Prostate gland (tissue), 2 donors: ENCODE measurements around the gene ABHD17C.

Source experiments
- POLR2A ChIP-seq: fragments of 450-650 bp; IDR thresholded peaks from one replicate; pipeline ENCODE4 v1.6.1; 2016; ENCODE audit warnings: antibody characterized with exemption, mild to moderate bottlenecking
- TF ChIP-seq, protein P1 (sequence below), 4 experiments: fragments of 200-600 bp in 2 of 4; fragments of 450-650 bp in 2 of 4; sonication (generic) in 2 of 4; IDR thresholded peaks; 1 replicate in 3 of 4; 2 replicates in 1 of 4; pipeline ENCODE4 v1.5.1; 2016 to 2019; ENCODE audit warnings: antibody characterized with exemption in 4 of 4, mild to moderate bottlenecking in 2 of 4, moderate library complexity in 2 of 4

DNA sequence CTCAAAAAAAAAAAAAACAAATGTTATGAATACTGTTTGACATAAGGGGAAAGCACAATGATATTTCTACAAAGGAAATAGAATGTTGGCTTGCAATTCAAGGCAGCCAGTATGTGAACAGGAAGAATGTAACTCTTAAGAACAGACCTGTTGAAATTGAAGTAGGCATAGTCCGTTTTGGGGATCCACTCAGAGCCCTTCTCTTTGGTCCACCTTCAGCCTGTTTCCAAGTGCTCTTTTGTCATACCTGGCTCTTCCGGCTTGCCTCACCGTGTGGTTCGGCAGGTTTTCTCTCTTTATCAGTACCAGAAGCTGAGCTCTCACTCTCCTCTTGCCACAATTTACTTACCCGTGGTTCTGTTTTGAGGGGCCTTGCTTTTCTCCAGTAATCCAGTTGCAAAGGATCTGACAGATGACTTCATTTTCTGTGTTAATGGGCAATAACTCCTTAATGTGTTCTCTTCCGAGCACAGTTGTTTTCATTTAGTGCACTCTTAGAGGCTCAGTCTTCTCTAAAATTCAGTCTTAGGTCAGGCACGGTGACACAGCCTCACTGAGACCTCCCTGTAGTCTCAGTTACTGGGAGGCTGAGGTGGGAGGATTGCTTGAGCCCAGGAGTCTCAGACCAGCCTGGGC is 6.7 kb downstream of the ABHD17C start:
- TF ChIP-seq, protein P1, sequence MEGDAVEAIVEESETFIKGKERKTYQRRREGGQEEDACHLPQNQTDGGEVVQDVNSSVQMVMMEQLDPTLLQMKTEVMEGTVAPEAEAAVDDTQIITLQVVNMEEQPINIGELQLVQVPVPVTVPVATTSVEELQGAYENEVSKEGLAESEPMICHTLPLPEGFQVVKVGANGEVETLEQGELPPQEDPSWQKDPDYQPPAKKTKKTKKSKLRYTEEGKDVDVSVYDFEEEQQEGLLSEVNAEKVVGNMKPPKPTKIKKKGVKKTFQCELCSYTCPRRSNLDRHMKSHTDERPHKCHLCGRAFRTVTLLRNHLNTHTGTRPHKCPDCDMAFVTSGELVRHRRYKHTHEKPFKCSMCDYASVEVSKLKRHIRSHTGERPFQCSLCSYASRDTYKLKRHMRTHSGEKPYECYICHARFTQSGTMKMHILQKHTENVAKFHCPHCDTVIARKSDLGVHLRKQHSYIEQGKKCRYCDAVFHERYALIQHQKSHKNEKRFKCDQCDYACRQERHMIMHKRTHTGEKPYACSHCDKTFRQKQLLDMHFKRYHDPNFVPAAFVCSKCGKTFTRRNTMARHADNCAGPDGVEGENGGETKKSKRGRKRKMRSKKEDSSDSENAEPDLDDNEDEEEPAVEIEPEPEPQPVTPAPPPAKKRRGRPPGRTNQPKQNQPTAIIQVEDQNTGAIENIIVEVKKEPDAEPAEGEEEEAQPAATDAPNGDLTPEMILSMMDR (IDR thresholded peaks at IDR 0.05): no peak
- no peak for TF ChIP-seq POLR2A
